Right ventricle myocardium superior (tissue), 1 donor: ENCODE results near the gene FANCC. TPM values are rescaled to one million over a fixed set of nuclear protein-coding genes. Genes with fewer than 3 reads are reported as not detected.

Experiments
- ATAC-seq: fragments of 200-7000 bp; cut with Tn5 transposase; one replicate; pipeline ENCODE4 v1.9.1; 2020; ENCODE audit warnings: mild to moderate bottlenecking; ENCODE audit not compliant: poor library complexity
- DNase-seq: peaks from one replicate; pipeline ENCODE4 v3.0.0-alpha.2; 2020
- intact Hi-C: fragments of 100-400 bp; cut with DNase I; formaldehyde crosslinking; loops from one replicate; pipeline ENCODE4 v1.11.2; 2022
- total RNA-seq: library from RNA; stranded (reverse); fragmentation: NEBNext Ultra II Directional; extraction: Animal tissue kit (Norgen Biotek cat#: 25700); gene quantifications from one replicate; pipeline ENCODE4 v1.2.1, GENCODE V29; 2021
- donor health status: DM: no; HTN: yes; CAD: no; lungs with severe emphysema.

The FANCC gene
- total RNA-seq, 1 donor from 2014 or later = 4.6 TPM

DNA sequence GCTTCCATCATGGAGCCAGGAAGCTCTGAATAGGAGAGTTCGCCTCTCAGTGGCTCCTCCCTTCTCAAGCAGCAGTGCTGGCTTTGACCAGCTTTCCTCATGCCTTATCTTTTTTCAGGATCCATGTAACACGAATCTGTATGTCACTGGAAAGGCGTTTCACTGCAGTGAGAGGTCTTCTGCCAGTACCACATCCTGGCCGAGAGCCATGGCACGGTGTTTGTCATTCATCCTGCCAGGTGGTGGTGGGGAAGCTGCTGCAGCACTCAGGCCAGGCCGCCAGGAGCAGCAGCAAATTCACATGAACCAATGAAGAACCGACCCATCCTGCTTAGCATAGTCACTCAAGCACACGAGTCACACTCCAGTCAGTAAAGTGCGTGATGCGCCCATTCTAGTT lies 179.0 kb downstream of the FANCC start:
- no peak for ATAC-seq
- DNase-seq = no peak
- intact Hi-C loops = no loop called here

DNA sequence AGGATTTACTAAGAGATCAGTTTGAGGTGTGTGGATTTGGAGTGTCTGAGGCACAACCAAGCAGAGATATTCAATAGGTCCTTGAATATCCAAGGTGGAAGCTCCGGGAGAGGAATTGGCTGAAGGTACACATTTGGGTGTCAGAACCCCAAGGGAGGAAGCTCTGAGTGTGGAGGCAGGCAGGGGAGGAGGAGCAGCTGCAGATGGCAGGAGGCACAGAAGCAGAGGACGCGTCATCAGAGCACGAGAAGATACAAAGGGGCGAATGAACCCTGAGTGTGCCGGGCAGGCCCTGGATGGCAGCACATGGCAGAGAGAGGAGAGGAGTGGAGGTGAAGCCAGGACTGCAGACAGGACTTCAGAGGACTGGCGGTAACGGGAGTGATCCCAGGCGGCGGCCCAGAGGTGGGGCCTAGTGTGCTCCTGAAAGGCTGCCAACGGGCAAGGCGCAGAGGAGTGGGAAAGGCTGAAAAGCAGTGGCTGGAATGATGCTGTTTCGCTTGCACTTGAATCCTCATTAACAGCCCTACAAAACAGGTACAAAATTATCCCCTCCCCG lies 179.8 kb downstream of the FANCC start:
- DNase-seq = no peak
- ATAC-seq = peak; percentile 38
- intact Hi-C loops = no loop called here

DNA sequence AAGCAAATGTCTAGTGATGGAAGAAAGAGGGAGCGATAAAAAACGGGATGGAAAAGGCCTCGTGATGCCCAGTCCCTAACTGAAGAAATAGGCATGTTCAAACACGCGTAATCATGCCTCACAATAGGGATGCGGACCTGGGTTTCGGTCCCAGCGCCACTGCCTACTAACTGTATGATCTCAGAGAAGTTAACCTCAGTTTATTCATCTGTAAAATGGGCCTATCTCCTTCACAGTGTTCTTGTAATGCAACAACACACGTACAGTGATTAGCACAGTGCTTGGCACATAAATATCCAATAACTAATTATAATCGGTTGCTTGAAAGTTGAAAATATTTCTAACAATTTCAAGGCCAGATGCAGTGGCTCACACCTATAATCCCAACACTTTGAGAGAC lies 181.8 kb downstream of the FANCC start:
- intact Hi-C loops = no loop called here
- no peak for DNase-seq
- no peak for ATAC-seq

DNA sequence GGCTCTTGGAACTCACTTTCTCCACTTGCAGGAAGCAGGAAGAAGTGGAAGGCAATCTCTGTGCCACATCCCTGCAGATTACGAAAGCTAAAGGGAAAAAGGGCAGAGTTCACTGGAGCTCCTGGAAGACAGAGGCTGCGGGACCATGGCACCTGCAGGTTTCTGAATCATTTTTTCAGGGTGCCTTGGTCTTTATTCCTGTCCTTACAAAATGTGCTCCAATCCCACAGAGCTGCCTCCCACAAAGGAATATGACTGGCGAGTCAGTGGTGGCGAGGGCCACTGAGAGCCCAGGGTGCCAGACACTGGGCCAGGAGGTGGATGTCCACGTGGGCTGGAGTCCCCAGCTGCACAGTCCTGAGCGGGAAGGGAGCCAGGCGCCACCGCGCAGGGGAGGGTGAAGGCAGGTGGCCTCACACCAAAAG lies 183.0 kb downstream of the FANCC start:
- ATAC-seq (no peak), DNase-seq (no peak)
- intact Hi-C loops = no loop called here

DNA sequence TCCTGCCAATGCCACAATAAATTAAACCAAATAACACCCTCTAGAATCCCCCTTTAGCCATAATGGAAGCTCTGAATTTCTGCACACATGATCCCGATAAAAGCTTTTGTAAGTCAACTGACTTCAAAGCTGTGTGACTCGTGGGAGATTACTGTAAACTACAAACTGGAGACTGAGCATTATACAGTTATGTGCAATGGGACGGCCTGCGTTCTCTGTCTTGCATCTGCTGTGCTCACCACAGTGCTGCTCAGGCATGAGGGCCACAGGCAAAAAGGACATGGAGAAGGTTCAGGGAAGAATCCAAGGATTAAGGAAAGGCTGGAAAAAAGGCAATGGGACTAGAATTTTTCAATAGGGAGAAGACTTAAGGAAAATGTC lies 184.2 kb downstream of the FANCC start:
- DNase-seq = no peak
- ATAC-seq = no peak
- intact Hi-C loops = no loop called here

DNA sequence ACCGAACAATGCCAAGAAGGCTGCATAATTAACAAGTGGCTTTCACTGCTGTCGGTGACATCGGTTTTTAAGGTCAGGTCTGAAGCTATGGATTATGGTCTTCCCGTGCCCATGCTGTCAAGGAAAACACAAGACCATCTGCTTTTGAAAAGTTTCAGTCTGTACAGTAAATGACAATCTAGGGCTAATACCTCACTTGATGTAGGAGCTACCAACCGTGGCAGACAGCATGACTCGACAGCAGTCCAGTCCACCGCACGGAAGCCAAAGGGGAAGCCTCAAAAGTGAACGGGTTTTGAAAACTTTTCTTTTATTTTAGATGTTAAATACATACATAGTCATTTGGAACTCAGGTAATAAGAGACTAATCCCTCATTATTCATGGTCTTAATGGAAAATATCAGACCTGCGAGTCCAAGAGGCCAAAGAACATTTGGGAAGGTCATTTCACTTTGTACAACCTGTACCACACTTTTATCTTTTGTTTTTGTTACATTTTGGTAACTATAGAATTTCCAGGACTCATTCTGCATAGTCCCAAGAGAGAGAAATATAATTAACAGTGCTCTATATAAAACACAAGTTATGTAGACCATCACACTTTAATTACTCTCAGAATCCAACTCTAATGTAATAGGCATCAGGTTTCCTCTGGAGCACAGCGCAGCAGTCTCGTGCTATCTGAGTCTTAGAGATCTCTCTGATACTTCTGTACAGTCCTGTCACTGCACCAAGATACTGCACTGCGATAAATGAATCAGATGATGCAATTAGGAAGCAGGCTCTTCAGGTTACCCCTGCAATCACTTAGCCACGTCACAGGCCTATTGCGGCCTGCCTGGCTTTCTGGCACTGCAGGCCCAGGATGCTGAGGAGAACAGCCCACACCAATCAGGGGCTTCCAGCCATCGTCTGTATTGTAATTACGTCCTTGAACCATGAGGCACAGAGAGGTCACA lies 184.9 kb downstream of the FANCC start:
- intact Hi-C loops = no loop called here

DNA sequence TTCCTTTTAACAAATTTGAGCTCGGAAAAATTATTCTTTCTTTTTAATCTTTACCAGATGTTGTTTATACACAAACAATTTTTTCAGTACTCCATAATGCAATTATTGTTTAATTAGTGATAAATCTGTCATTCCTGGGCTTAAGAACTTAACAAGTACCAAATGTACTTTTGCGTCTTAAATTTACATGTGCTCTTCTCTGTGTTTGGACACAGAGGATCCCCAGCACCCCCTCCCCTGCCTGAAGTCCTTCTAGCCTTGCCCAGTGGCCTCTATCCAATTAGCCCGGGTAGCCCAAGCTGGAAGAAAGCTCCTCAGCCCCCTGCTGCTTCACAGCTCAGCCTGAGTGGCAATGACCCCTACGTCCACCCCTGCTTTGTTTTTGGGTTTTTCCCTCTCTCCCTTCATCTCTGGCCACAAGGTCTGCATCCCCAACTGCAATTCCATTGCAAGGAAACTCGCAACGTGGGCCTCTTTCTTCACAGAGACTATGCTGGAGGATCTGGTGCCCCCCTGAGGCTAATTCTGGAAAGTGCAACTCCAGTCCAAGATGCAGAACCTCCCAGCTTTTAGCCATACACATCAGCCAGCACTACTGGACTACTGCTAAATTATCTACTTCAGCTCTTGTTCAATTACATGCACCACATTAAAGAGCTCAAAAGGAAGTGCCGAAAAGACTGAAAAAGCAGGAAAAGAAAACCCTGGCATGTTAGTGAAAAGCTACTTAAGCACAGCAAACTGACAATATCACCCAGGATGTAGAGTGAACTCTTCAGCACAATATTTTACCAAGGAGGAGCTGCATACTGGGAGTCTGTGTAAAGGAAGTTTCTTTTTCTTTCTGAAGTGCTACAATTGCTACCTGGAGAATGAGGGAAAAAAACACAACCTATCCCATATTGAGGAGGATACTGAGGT lies 186.2 kb downstream of the FANCC start:
- DNase-seq (peak; percentile 62), ATAC-seq (peak; percentile 60)
- intact Hi-C loops = loop anchor here (2.0 kb wide), 2 partner anchors 352 to 448 kb away; no protein-coding TSS in a partner anchor

More for the DNA sequence above, 184.9 kb downstream of the FANCC start:
- ATAC-seq = no peak
- no peak for DNase-seq

DNA sequence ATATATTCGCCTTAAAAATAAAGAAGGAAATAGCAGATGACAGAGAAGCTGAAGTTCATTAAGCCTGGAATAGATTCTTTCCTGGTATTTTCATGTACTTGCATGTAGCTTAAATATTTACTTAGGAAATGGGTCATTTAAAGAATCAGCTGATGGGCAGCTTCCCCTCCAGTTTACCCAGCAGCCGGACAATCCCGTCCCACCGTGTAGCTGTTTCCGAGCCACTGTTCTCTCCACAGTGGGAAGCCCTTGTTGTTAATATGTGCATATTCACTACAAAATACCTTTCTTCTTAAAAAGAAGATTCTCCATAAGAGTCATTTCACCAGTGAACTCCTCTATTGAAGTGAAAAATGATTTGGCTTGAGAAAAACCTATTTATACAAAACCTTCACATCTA lies 187.0 kb downstream of the FANCC start:
- DNase-seq = no peak
- ATAC-seq = no peak
- intact Hi-C loops = loop anchor here (2.0 kb wide), 2 partner anchors 352 to 448 kb away; no protein-coding TSS in a partner anchor

DNA sequence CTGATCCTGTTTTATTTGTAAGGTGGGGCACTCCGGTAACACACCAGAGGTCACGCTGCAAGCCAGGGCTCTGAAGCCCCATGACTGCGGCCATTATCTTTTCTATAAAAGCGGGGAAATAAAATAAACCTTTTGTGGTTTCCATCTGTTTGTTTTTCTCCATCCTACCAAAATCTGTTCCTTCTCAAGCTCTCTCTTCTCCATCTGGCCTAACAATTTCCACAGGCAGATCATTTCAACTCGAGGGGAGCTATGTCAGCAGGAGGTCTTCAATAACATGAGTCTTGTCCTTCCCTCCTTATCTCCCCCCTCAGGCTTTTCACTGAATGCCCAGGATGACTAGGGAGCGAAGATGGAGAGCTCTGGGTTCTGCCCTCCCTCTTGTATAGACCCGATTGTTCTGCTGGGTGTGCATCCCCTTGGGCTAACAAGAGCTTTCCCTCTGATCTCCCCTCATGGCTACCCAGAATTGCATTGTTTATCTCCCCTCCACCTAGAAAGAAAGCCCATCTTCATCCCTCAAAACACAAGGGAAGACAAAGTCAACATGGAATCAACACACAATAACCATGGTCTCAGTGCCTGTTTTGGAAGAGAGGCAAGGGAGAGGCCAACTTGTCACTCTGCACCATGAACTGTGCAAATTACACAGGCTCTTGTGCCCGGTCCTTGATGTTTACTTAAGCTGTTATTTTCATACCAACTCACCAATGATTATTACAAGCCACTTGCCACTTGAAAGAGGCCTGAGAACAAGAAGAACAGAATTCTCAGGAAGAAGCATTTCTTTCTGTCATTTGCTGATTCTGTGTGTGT lies 187.8 kb downstream of the FANCC start:
- intact Hi-C loops = loop anchor here (2.0 kb wide), 2 partner anchors 351 to 447 kb away; no protein-coding TSS in a partner anchor
- no peak for ATAC-seq
- DNase-seq = no peak

DNA sequence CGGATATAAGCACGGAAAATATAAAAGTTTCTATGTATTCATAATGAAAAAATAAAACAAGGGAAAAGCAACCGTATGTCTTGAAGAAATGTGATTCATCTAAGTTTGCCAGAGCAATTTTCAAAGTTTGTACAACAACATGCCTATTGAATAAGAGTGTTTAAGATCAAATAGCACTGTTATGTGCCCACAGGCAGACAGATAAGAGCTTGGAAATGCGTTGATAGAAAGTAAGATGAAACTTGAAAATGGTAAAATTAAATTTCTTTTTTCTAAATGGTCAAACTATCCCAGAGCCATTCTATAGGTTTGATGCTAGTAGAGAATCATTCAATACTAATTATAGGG lies 189.4 kb downstream of the FANCC start:
- intact Hi-C loops = no loop called here
- ATAC-seq (no peak), DNase-seq (no peak)

DNA sequence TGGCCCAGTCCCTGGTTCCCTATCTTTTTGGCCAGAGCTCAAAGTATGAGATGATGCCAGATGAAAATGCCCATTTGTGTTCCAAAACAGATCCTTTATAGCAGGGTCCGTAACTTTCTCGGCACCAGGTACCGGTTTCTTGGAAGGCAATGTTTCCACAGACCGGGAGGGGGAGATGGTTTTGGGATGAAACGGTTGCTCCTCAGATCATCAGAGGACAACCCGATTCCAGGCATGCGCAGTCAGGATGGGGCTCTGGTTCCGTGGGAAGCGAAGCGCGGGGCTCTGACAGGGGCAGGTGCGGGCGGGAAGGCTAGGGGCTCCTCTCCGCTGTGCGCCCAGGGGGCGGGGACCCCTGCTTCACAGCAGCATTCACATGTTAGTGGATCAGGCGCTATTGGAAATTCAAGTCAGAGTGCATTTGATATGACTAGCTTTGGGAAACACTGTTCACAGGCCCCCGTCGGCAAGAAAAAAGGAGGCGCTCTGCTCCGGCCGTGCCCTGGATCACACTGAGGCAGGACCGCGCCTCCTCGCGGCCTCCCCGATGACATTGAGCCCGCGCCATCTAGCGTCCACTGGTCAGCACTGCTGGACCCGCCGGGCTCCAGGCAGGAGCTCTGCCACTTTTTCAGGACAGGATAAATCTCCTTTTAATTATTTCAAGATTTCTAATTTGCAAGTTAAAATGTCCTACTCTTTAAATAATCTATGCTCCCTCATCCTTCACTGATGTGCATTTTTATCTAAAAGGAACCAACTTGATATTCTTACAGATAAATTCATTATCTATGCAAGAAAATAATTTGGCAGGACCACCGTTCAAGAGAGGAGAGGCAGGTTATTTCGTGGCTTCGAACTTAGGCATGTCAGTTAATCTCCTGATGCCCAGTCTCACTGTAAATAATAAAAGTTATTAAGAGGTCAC lies 190.0 kb downstream of the FANCC start:
- ATAC-seq (peak; percentile 95), DNase-seq (peak; percentile 92)
- intact Hi-C loops = no loop called here

DNA sequence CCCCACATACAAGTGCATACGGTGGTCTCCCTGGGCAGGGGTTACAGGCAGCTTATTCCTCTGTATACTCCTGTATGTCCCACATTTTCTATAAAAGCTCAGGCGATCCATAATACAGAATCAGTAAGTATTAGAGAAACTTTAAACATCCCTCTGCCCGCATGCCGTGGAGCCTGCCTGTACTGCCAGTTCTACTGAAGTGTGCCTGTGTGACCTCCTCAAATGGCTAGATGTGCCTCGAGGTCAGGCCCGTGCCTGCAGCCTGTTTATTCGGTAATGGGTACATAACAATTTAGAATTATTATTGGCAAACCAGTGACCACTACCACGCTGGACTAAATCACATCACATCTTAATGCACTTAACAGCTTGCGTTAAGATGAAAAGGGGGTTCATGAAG lies 190.8 kb downstream of the FANCC start:
- intact Hi-C loops = no loop called here
- no peak for ATAC-seq
- no peak for DNase-seq

DNA sequence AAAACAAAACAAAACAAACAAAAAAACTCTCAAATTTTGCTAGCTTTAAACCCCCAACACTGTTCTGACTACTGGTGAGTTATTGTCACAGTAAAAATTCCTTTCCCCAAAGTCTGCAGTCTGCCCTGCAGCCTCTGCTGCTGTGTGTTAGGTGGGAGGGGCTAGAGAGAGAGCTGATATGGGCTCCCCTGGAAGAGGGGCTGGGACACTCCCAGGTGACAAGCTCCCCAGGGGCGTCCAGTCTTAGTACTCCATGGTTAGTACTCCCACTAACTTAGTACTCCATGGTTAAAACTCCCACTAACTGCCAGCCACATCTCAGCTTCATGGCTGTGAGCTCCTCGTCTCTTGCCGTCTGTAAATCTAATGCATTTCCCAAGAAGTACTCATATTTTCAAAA lies 191.9 kb downstream of the FANCC start:
- intact Hi-C loops = no loop called here
- DNase-seq = no peak
- ATAC-seq = no peak

DNA sequence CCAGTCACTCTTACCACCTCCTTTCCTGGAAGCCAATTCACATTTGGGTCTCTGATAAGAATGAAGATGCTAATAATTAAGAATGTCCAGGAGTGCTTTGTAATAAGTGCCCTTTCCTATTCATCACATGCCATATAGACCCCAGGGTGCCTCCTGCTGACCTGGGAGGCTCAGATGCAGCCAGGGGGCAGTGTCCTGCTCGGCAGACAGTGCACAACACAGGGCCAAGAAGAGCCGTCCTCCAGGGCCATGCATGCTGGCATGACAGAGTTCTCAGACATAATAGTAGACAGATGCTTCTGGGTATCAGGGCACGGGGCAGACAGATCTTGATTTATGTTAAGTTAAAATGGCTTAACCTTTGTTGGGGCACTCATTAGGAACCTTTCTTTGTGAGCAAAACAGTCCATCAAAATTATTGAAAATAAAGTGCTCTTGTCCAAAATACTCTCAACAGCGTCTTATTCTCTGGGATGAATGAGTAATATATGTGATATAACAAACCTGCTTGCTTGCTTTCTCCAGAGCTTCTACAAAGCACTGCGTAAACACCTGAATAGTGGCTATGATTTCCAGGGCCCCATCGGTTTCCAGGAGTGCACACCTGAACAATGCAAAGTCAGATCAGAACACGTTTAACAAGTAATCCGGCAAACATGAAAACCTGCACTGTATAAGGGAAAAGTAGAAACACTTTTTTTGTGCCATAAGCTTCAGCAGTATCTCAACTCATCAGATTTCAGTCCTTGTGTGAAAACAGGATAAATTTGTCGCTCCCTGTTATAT lies 192.7 kb downstream of the FANCC start:
- intact Hi-C loops = no loop called here
- DNase-seq = no peak
- no peak for ATAC-seq

DNA sequence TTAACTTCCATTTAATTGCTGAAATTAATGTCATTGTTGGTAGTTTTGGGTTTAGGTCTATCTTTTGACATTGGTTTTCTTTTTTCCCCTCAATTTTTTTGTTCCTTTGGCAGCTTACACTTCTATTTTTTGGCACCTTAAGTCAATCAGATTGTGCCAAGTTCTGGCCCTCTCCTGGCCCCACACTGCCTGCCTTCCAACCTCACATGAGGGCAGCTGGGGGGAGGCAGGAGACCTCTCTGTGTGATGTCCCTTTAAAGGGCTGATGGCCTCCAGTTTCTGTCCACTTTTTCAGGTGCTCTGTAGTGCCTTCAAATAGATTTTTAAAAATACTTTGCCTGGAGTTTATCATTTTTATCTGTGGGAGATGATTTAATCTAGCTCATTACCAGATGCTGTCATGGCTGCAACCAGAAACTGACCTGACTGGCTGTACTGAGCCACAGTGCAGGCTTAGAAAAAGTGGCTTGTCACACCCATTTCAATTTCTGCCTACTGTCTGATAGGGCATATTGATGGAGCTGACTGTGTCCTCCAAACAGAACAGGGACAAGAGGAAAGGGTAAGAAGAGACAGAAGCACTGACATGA lies 196.6 kb downstream of the FANCC start:
- no peak for DNase-seq
- no peak for ATAC-seq
- intact Hi-C loops = no loop called here

DNA sequence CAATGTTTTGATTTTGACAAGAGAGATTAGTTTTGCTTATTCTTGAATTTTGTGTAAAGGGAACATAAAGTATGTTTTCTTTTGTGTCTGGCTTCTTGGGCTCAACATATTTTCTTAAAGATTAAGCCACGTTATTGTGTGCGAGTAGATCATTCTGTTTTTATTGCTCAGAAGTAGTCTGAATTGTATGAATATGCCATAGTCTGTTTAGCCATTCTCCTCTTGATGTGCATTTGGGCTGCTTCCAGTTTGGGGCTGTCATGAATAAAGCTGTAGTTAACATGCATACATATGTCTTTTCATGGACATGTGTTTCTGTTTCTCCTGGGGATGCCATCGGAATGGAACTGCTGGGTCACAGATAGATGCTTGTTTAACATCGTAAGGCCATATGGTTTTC lies 198.9 kb downstream of the FANCC start:
- no peak for DNase-seq
- ATAC-seq = no peak
- intact Hi-C loops = no loop called here
